K562 (cell line): ENCODE results near the gene MDK. TPM values are rescaled to one million over a fixed set of nuclear protein-coding genes. Genes with fewer than 3 reads are reported as not detected.

Experiments
- FOXJ2 ChIP-seq: fragments of 200-800 bp; sonication (Bioruptor generic); IDR thresholded peaks from 2 replicates; pipeline ENCODE4 v1.6.1; 2016; ENCODE audit warnings: missing genetic modification characterization, missing compliant biosample characterization
- HDAC1 ChIP-seq, 2 experiments: fragments of 450-650 bp; IDR thresholded peaks; 2 replicates each; pipeline ENCODE4 v1.6.1; 2016 to 2017; ENCODE audit warnings: inconsistent platforms in 1 of 2, mild to moderate bottlenecking in 1 of 2, moderate library complexity in 1 of 2
- HDAC2 ChIP-seq: fragments of 450-650 bp; IDR thresholded peaks from 2 replicates; pipeline ENCODE4 v1.6.1; 2016; ENCODE audit warnings: mild to moderate bottlenecking
- KDM1A ChIP-seq, 2 experiments: fragments of 450-650 bp; IDR thresholded peaks; 2 replicates each; pipeline ENCODE4 v1.6.1; 2016; ENCODE audit warnings: mild to moderate bottlenecking in 2 of 2
- KDM4B ChIP-seq, 2 experiments: fragments of 450-650 bp in 1 of 2; sonication (generic) in 1 of 2; IDR thresholded peaks; 2 replicates each; pipeline ENCODE4 v1.6.1; 2016 to 2017; ENCODE audit warnings: borderline replicate concordance in 2 of 2, antibody characterized with exemption in 1 of 2, low read depth in 1 of 2, mild to moderate bottlenecking in 1 of 2
- MEIS2 ChIP-seq: fragments of 450-650 bp; IDR thresholded peaks from 2 replicates; pipeline ENCODE4 v1.6.1; 2014; ENCODE audit warnings: mild to moderate bottlenecking; ENCODE audit not compliant: partially characterized antibody
- MLLT1 ChIP-seq, 2 experiments: fragments of 450-650 bp; IDR thresholded peaks; 2 replicates each; pipeline ENCODE4 v1.6.1; 2016
- MYC ChIP-seq, 2 experiments: fragments of 250-450 bp in 1 of 2; sonication (Bioruptor Pico) in 1 of 2; IDR thresholded peaks; 2 replicates each; pipeline versions ENCODE4 v1.5.1 to v1.6.1; 2012 to 2021; ENCODE audit warnings: low read depth in 2 of 2, borderline replicate concordance in 1 of 2, improper control_type of control experiment in 1 of 2, low read length in 1 of 2, mild to moderate bottlenecking in 1 of 2, moderate library complexity in 1 of 2
- RCOR1 ChIP-seq, 2 experiments: IDR thresholded peaks; 2 replicates each; pipeline ENCODE4 v1.6.1; 2012; ENCODE audit warnings: low read depth in 2 of 2, low read length in 2 of 2, borderline replicate concordance in 1 of 2, improper control_type of control experiment in 1 of 2
- SRF ChIP-seq, 2 experiments: fragments of 250-450, 450-650 bp in 1 of 2; sonication (Bioruptor Pico) in 1 of 2; sonication (generic) in 1 of 2; formaldehyde crosslinking; IDR thresholded peaks; 2 replicates each; pipeline versions ENCODE4 v1.5.0 to v1.5.1; 2020 to 2022; ENCODE audit warnings: mild to moderate bottlenecking in 1 of 2, missing genetic modification reagents in 1 of 2
- STAT5B ChIP-seq: fragments of 250-450 bp; sonication (Bioruptor Pico); IDR thresholded peaks from 2 replicates; pipeline ENCODE4 v1.8.0; 2021; ENCODE audit warnings: mild to moderate bottlenecking, inconsistent platforms
- ZBTB11 ChIP-seq, 3 experiments: fragments of 200-800 bp in 1 of 3; fragments of 250-450 bp in 1 of 3; fragments of 450-650 bp in 1 of 3; sonication (Bioruptor Pico) in 1 of 3; sonication (Bioruptor generic) in 1 of 3; formaldehyde crosslinking in 1 of 3; IDR thresholded peaks; 2 replicates each; pipeline versions ENCODE4 v1.6.1 to v1.8.0; 2016 to 2022; ENCODE audit warnings: mild to moderate bottlenecking in 2 of 3, missing genetic modification characterization in 2 of 3, missing compliant biosample characterization in 1 of 3, moderate library complexity in 1 of 3
- polyA plus RNA-seq, 8 experiments: library from polyadenylated mRNA; depleted of rRNA in 4 of 8; stranded (reverse) in 5 of 8; unstranded in 3 of 8; fragments of >200 nt; fragmentation: Nextera tagmentation in 2 of 8; fragmentation: Illumina TruSeq in 1 of 8; extraction: Ambion mirVana in 2 of 8; extraction: Trizol in 1 of 8; gene quantifications; 2 replicates each; pipeline versions ENCODE4 v1.2.1 to v1.2.3, GENCODE V29; 2011 to 2014; ENCODE audit warnings: inconsistent platforms in 1 of 8, missing spikeins in 1 of 8
- total RNA-seq, 7 experiments: library from RNA; depleted of rRNA in 6 of 7; stranded (reverse); fragments of >200 nt in 6 of 7; fragmentation: Illumina TruSeq in 2 of 7; extraction: Trizol in 2 of 7; gene quantifications; 2 replicates each; pipeline versions ENCODE4 v1.2.1 to v1.2.3, GENCODE V29; 2011 to 2021; ENCODE audit warnings: low replicate concordance in 1 of 7

The MDK gene
- total and polyA plus RNA-seq, 9 of the 15 experiments (the other 6 are each of a cell fraction or from before 2014, with no cell fraction given), result 20.7 to 700 (median 350) TPM

GRCh38 chr11:46421257-46421880 is 39.9 kb downstream of the MDK start (continued):
- TF ChIP-seq ZBTB11 (CRISPR knock-in tag; IDR thresholded peaks at IDR 0.05) (peak in 1 of 3 experiments; percentile 5; a peak in 1 of 6 replicates), MYC (IDR thresholded peaks at IDR 0.05; ENCODE audit: low read depth, low read length) (0 out of 2 replicates have a peak, but pooled peaks have one; percentile 16), MYC (CRISPR knock-in tag; IDR thresholded peaks at IDR 0.05; ENCODE audit: borderline replicate concordance, low read depth) (no peak), HDAC1 (IDR thresholded peaks at IDR 0.05) (0 out of 4 replicates have a peak, but pooled peaks of 1 of the 2 experiments have one; percentile 44), MEIS2 (peak; percentile 16), RCOR1 (IDR thresholded peaks at IDR 0.05; ENCODE audit: borderline replicate concordance in 1 of 2, low read depth in 2 of 2, low read length in 2 of 2) (peak in 1 of 2 experiments; percentile 86; a peak in 2 of 4 replicates), KDM4B (IDR thresholded peaks at IDR 0.05; ENCODE audit: borderline replicate concordance in 2 of 2, low read depth in 1 of 2) (no peak), MLLT1 (IDR thresholded peaks at IDR 0.05) (no peak), KDM1A (IDR thresholded peaks at IDR 0.05) (peak; percentile 43 to 55; a peak in 3 of 4 replicates), FOXJ2 (tag) (0 out of 2 replicates have a peak, but pooled peaks have one; percentile 33), STAT5B (CRISPR knock-in tag) (no peak), SRF (CRISPR knock-in tag; IDR thresholded peaks at IDR 0.05) (peak in 1 of 2 experiments; percentile 85; a peak in 2 of 4 replicates), HDAC2 (peak; percentile 37; the same call in 1 of the 2 replicates)
